ENCODE results near the gene PLPP6.
"Not testable (repeated sequence)": the region's sequence is repeated elsewhere in the genome, so short reads cannot be mapped to it uniquely, and the experiment has no call there.

The PLPP6 gene

GRCh38 chr9:4662108-4662988, at the start of gene PLPP6:
TSS of gene PLPP6 (plus strand) at chr9:4662294. CDS start at chr9:4662376, 82 bp downstream.
- peak; percentile 76 for DNase-seq

- DNase-seq: no peak
Measured at GRCh38 chr9:4614627-4615026, 47.5 kb upstream of the PLPP6 start.

- no peak for DNase-seq
Measured at GRCh38 chr9:4615251-4615650, 46.8 kb upstream of the PLPP6 start.

- no peak for DNase-seq
Measured at GRCh38 chr9:4615778-4616177, 46.3 kb upstream of the PLPP6 start.

DNA sequence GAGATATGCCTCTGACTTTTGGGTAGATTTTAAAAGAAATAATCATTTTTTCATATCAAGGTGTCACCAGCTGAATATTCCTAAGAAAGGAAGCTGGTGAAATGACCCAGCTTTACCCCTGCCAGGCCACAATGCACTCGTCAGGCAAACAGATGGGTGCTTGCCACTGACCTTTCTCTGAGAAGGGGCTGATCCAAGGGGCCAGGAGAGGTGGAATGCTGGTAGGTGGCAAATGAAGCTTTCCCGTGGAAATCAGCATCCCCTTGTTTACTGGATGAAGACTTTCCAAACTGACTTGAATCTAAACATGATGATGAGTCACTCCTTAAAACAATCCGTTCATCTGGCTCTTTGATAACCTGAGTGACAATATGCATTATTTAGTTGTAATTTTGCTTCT, 44.3 kb upstream of the PLPP6 start:
- no peak for DNase-seq

- no peak for DNase-seq
Measured at GRCh38 chr9:4618700-4619099, 43.4 kb upstream of the PLPP6 start.

- no peak for DNase-seq
Measured at GRCh38 chr9:4620057-4620765, 41.9 kb upstream of the PLPP6 start.

DNA sequence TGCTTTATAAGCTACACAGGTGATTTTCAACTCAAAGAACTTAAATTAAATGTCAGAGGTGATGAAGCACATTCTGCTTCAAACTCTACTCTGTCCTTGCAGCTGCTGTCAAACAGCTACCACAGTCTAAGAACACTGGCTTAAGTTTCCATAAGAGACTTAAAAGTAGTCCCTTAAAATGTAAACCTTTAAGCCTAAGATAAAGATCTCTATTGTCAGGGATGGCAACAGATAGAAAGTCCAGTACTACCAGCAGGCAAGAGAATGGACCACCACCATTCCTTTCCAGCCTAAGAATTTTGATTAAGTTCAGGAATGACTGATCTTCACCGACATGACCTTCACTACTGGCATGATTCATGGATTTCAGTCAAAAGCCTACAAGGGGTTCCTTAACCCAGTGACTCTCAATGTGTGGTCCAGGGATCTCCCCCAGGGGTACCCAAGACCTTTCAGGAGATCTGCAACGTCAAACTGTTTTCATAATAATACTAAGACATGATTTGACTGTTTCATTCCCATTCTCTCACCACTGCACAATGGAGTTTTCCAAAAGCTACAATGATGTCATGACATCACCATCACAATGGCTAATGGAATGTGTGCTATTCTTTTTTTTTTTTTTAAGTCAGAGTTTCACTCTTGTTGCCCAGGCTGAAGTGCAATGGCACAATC, 41.1 kb upstream of the PLPP6 start:
- peak; percentile 9 for DNase-seq

- DNase-seq: no peak
Measured at GRCh38 chr9:4622016-4622415, 40.1 kb upstream of the PLPP6 start.

GRCh38 chr9:4630836-4631235, 31.3 kb upstream of the PLPP6 start:
- DNase-seq: no peak

DNA sequence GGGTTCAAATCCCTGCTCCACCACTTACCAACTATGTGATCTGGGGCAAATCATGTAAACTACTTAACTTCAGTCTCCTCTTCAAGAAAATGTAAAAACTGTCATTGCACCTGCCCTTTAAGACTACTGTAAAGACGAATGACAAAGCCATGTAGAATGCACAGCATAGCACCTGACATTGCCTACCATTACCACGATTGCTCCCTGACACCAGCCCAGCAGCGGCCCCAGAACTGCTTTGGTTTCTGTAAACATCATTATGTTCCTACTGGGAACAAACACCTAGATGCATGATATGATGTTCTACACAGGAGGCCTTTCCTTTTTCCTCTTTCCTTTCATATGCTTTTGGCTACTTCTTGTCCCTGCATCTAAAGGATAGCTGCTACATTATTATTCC, 23.1 kb upstream of the PLPP6 start:
- no peak for DNase-seq

DNA sequence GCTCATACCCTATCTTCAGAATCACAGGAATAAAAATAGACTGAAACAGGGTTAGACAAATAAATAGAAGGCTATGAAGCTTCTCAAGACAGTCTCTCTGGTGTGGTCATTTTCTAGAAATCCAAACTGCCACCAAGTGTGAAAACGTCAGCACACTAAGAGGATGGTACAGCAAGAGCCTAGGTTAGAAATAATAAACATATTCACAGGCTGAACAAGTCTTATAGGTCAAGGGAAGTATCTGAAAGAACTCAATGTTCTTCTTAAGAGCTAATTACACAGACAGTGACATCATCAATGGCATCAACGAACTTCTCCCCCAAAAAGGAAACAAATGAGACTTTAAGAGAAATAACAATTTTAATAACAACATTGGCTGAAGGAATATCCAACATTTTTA, 22.7 kb upstream of the PLPP6 start:
- no peak for DNase-seq

DNA sequence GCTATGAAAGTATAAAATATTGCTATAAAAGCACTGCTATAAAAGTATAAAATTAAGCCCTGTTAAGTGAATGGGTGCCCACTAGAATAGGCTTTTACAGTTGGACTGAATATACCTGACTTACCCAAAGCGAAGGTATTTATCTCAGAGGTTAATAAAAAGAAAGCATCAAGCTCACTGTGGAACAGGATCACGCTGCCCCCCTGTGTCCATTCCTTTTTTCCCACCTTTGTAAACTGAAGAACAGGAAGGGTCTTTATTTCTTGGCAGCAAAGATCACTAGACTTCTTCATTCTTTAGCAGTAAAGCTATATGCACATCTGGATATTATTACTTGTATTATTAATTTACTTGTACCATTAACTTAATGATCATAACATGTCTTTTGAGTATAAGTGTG, 22.1 kb upstream of the PLPP6 start:
- DNase-seq: peak; percentile 30

DNA sequence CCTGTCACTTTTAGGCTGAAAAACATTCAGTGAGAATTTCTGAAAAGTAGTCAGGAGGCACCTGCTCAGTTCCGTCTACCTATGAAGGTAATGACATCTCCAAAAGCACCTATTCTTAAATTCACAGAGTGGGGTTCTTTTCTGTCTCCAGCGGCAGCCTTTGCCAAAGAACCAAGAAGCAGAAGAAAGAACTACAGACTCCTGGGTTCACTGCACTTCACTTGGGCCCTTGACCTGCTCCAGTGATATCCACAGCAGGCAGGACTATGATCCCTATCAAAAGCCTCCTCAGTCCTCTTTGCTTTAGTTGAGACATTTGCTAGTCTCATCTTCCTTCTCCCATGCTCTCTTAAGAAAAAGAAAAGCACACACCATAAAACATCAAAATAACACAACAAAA, 19.7 kb upstream of the PLPP6 start:
- DNase-seq: no peak

- no peak for DNase-seq
Measured at GRCh38 chr9:4654084-4654483, 8.0 kb upstream of the PLPP6 start.

DNA sequence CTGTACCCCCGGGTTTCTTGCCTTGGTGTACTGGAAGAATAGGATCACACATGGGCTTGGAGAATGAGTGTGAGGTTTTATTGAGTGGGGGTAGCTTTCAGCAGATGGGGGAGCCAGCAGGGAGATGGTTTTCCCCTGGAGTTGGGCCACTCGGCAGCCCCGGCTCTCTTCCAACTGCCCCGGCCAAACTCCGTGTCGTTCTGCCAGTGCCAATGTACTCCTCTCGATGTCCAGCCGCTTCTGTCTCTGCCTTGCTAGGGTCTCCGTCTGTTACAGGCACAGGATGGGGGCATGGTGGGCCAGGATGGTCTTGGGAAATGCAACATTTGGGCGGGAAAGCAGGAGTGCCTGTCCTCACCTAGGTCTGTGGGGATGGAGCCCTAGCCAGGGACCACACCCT, 7.6 kb upstream of the PLPP6 start:
- no peak for DNase-seq

GRCh38 chr9:4656196-4656595, 5.9 kb upstream of the PLPP6 start:
- not testable (repeated sequence) for DNase-seq

- no peak for DNase-seq
Measured at GRCh38 chr9:4656621-4657020, 5.5 kb upstream of the PLPP6 start.

- DNase-seq: no peak
Measured at GRCh38 chr9:4657426-4658159, 4.5 kb upstream of the PLPP6 start.

DNA sequence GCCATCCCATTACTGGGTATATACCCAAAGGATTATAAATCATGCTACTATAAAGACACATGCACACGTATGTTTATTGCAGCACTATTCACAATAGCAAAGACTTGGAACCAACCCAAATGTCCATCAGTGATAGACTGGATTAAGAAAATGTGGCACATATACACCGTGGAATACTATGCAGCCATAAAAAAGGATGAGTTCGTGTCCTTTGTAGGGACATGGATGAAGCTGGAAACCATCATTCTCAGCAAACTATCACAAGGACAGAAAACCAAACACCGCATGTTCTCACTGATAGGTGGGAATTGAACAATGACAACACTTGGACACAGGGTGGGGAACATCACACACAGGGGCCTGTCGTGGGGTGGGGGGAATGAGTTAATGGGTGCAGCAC, 1.4 kb upstream of the PLPP6 start:
- not testable (repeated sequence) for DNase-seq

GRCh38 chr9:4661165-4661564, 929 bp upstream of the PLPP6 start:
- no peak for DNase-seq

DNA sequence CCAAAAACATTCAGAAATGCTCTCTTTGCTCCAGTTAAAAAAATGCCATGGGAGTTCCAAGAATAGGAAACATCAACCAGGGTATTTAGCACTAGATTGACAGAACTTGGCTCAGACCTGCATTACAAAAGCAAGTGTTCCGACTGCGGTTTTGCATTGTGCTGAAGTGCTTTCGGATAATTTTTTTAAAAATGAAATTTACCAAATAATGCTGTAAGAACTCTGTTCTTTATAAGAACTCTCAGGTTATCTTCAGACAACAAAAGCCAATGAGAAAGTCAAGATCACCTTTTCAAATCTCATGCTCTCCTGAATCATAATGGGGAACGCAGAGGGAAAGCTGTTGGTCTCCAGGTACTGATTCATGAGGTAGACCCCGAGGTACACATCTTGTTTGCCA, 483 bp upstream of the PLPP6 start:
- DNase-seq: no peak

Data from stimulated activated CD4-positive, alpha-beta T cell treated with anti-CD3 and anti-CD28 coated beads, Interleukin-1b, Interleukin-23, amount 100 ng/mL, for 48 hours (primary cell).